IMR-90 (cell line): ENCODE data around the gene RBM5. TPM values are rescaled to one million over a fixed set of nuclear protein-coding genes. Genes with fewer than 3 reads are reported as not detected.

Experiments used
- ATAC-seq: fragments of 200-7000 bp; cut with Tn5 transposase; 2 replicates; pipeline ENCODE4 v1.9.1; 2020; ENCODE audit warnings: low read depth, mild to moderate bottlenecking, moderate library complexity
- BruUV-seq: library from RNA; stranded (reverse); fragments of 400-500 nt; replicated peaks from 2 replicates; lab custom pipeline; 2021; lab: Mats Ljungman, UMichigan
- CTCF ChIA-PET: fragments of 300-600 bp; formaldehyde crosslinking; extraction: SDS; loops from one replicate; lab custom pipeline; 2021; ENCODE audit warnings: antibody characterized with exemption; lab: Yijun Ruan, JAX
- POLR2A ChIA-PET: fragments of 300-600 bp; sonication (Branson Sonifier 250); formaldehyde crosslinking; loops from one replicate; lab custom pipeline; 2022; ENCODE audit warnings: antibody characterized with exemption; ENCODE audit not compliant: unreplicated experiment; lab: Charles Lee
- DNase-seq: peaks from one replicate; pipeline ENCODE4 v3.0.0; 2013
- H2AFZ ChIP-seq: replicated peaks from 2 replicates; pipeline ENCODE3; 2013; ENCODE audit warnings: low read length, mild to moderate bottlenecking; ENCODE audit not compliant: poor library complexity
- H2AK5ac ChIP-seq: 2 replicates; pipeline ENCODE4 v1.6.1; 2013; ENCODE audit warnings: low read depth, low read length, inconsistent platforms
- H2AK9ac ChIP-seq: replicated peaks from 2 replicates; pipeline ENCODE3; 2013; ENCODE audit warnings: mild to moderate bottlenecking, low read depth, low read length, moderate library complexity; ENCODE audit not compliant: poor library complexity
- H2BK120ac ChIP-seq: 2 replicates; pipeline ENCODE4 v1.6.1; 2013; ENCODE audit warnings: low read depth, low read length, inconsistent platforms
- H2BK15ac ChIP-seq: 3 replicates; pipeline ENCODE4 v1.6.1; 2013; ENCODE audit warnings: low read depth, low read length, inconsistent platforms
- H2BK20ac ChIP-seq: 2 replicates; pipeline ENCODE4 v1.6.1; 2013; ENCODE audit warnings: low read depth, mild to moderate bottlenecking, inconsistent platforms, low read length, moderate library complexity
- H2BK5ac ChIP-seq: 2 replicates; pipeline ENCODE4 v1.6.1; 2013; ENCODE audit warnings: mild to moderate bottlenecking, low read depth, low read length, inconsistent platforms; ENCODE audit not compliant: poor library complexity, severe bottlenecking
- H3K14ac ChIP-seq: replicated peaks from 2 replicates; pipeline ENCODE4 v1.6.1; 2013; ENCODE audit warnings: low read depth, low read length, inconsistent platforms
- H3K18ac ChIP-seq: 2 replicates; pipeline ENCODE4 v1.6.1; 2013; ENCODE audit warnings: low read depth, low read length, control low read depth
- H3K23ac ChIP-seq: 2 replicates; pipeline ENCODE4 v1.6.1; 2013; ENCODE audit warnings: low read depth, low read length, inconsistent platforms
- H3K27ac ChIP-seq: 2 replicates; pipeline ENCODE4 v1.5.1; 2013; ENCODE audit warnings: mild to moderate bottlenecking, control low read depth, low read length; ENCODE audit not compliant: insufficient read depth
- H3K27me3 ChIP-seq: 2 replicates; pipeline ENCODE4 v1.6.1; 2013; ENCODE audit warnings: low read length; ENCODE audit not compliant: control insufficient read depth, insufficient read depth
- H3K36me3 ChIP-seq: 2 replicates; pipeline ENCODE4 v1.6.1; 2013; ENCODE audit warnings: low read length, mixed read lengths; ENCODE audit not compliant: control insufficient read depth, insufficient read depth
- H3K4ac ChIP-seq: 2 replicates; pipeline ENCODE4 v1.6.1; 2013; ENCODE audit warnings: low read depth, low read length, inconsistent platforms
- H3K4me1 ChIP-seq: 2 replicates; pipeline ENCODE4 v1.6.1; 2013; ENCODE audit warnings: low read length, mixed read lengths; ENCODE audit not compliant: control insufficient read depth, insufficient read depth
- H3K4me2 ChIP-seq: 2 replicates; pipeline ENCODE4 v1.6.1; 2013; ENCODE audit warnings: low read depth, mild to moderate bottlenecking, control low read depth, low read length, moderate library complexity
- H3K4me3 ChIP-seq: 2 replicates; pipeline ENCODE4 v1.5.1; 2013; ENCODE audit warnings: low read depth, mild to moderate bottlenecking, control low read depth, low read length, moderate library complexity; ENCODE audit not compliant: insufficient read depth
- H3K56ac ChIP-seq: 2 replicates; pipeline ENCODE4 v1.6.1; 2013; ENCODE audit warnings: low read length, inconsistent platforms; ENCODE audit not compliant: insufficient read depth; ENCODE audit errors: extremely low read depth
- H3K79me1 ChIP-seq, 2 experiments: 2 replicates each; pipeline ENCODE4 v1.6.1; 2013; ENCODE audit warnings: low read length in 2 of 2, inconsistent platforms in 1 of 2, low read depth in 1 of 2
- H3K9ac ChIP-seq: 2 replicates; pipeline ENCODE4 v1.6.1; 2013; ENCODE audit warnings: low read depth, low read length, control low read depth
- H3K9me1 ChIP-seq: 2 replicates; pipeline ENCODE4 v1.6.1; 2013; ENCODE audit warnings: low read length, inconsistent platforms; ENCODE audit not compliant: insufficient read depth
- H3K9me3 ChIP-seq: 2 replicates; pipeline ENCODE4 v1.6.1; 2013; ENCODE audit warnings: low read length; ENCODE audit not compliant: control insufficient read depth, insufficient read depth
- H4K20me1 ChIP-seq: 2 replicates; pipeline ENCODE4 v1.6.1; 2013; ENCODE audit warnings: low read length, inconsistent platforms; ENCODE audit not compliant: insufficient read depth
- H4K5ac ChIP-seq: 2 replicates; pipeline ENCODE4 v1.6.1; 2013; ENCODE audit warnings: mild to moderate bottlenecking, low read depth, low read length, control low read depth
- H4K8ac ChIP-seq, 2 experiments: 2 replicates each; pipeline ENCODE4 v1.6.1; 2013; ENCODE audit warnings: low read depth in 2 of 2, low read length in 2 of 2, control low read depth in 1 of 2, inconsistent platforms in 1 of 2
- H4K91ac ChIP-seq: 2 replicates; pipeline ENCODE4 v1.6.1; 2013; ENCODE audit warnings: low read depth, low read length, inconsistent platforms; ENCODE audit not compliant: insufficient read depth
- CEBPB ChIP-seq: IDR thresholded peaks from 2 replicates; pipeline ENCODE4 v1.6.1; 2012; ENCODE audit warnings: low read depth, low read length, improper control_type of control experiment
- CHD1 ChIP-seq: IDR thresholded peaks from 2 replicates; pipeline ENCODE4 v1.6.1; 2012; ENCODE audit warnings: low read depth, low read length, improper control_type of control experiment
- CTCF ChIP-seq: conservative IDR thresholded peaks from 2 replicates; pipeline ENCODE4 v1.5.1; 2012; ENCODE audit warnings: mild to moderate bottlenecking, low read depth, low read length, improper control_type of control experiment
- ELK1 ChIP-seq: fragments of 150-350 bp; IDR thresholded peaks from 2 replicates; pipeline ENCODE4 v1.6.1; 2016; ENCODE audit warnings: low read depth, mild to moderate bottlenecking, low read length, moderate library complexity, borderline replicate concordance
- FOS ChIP-seq: fragments of 150-350 bp; IDR thresholded peaks from 2 replicates; pipeline ENCODE4 v1.6.1; 2016; ENCODE audit warnings: low read depth, low read length
- MAFK ChIP-seq: IDR thresholded peaks from 2 replicates; pipeline ENCODE4 v1.6.1; 2012; ENCODE audit warnings: low read depth, low read length, improper control_type of control experiment
- MAZ ChIP-seq: IDR thresholded peaks from 2 replicates; pipeline ENCODE4 v1.6.1; 2012; ENCODE audit warnings: low read depth, mild to moderate bottlenecking, low read length, improper control_type of control experiment, moderate library complexity, borderline replicate concordance
- MXI1 ChIP-seq: IDR thresholded peaks from 2 replicates; pipeline ENCODE4 v1.6.1; 2012; ENCODE audit warnings: low read depth, mild to moderate bottlenecking, low read length, moderate library complexity, borderline replicate concordance
- NFE2L2 ChIP-seq: fragments of 150-350 bp; IDR thresholded peaks from 2 replicates; pipeline ENCODE4 v1.6.1; 2016; ENCODE audit warnings: low read depth, mild to moderate bottlenecking, low read length
- POLR2A ChIP-seq: IDR thresholded peaks from 2 replicates; pipeline ENCODE4 v1.6.1; 2012; ENCODE audit warnings: mild to moderate bottlenecking, low read depth, low read length
- RCOR1 ChIP-seq: IDR thresholded peaks from 2 replicates; pipeline ENCODE4 v1.6.1; 2012; ENCODE audit warnings: mild to moderate bottlenecking, low read length, improper control_type of control experiment; ENCODE audit not compliant: insufficient replicate concordance
- RFX5 ChIP-seq: IDR thresholded peaks from 2 replicates; pipeline ENCODE4 v1.8.0; 2012; ENCODE audit warnings: low read depth, mild to moderate bottlenecking, low read length, moderate library complexity
- SMC3 ChIP-seq: fragments of 150-350 bp; IDR thresholded peaks from 2 replicates; pipeline ENCODE4 v1.6.1; 2016; ENCODE audit warnings: low read depth, mild to moderate bottlenecking, antibody characterized with exemption, low read length, moderate library complexity
- USF2 ChIP-seq: fragments of 150-350 bp; IDR thresholded peaks from 2 replicates; pipeline ENCODE4 v1.6.1; 2017; ENCODE audit warnings: mild to moderate bottlenecking, antibody characterized with exemption, low read length, low read depth
- WGBS, 2 experiments: methylation state at CpG; one replicate each; pipeline versions ENCODE4 v1.1.5 to v1.1.7; 2013; ENCODE audit warnings: missing lambda C conversion rate in 2 of 2; ENCODE audit not compliant: insufficient read length in 1 of 2; ENCODE audit errors: extremely low coverage in 2 of 2; 5-methylcytosine and 5-hydroxymethylcytosine counted together
- dilution Hi-C: fragments of 300-500 bp; cut with HindIII; formaldehyde crosslinking; loops from one replicate; pipeline ENCODE4 v1.14.3; 2018; ENCODE audit warnings: low sequenced_read_pairs; ENCODE audit not compliant: unreplicated experiment
- in situ Hi-C: fragments of 300-500 bp; cut with MboI; formaldehyde crosslinking; loops from 3 replicates; pipeline ENCODE4 v1.14.3; 2019; ENCODE audit warnings: low sequenced_read_pairs, inconsistent platforms, mixed read lengths
- intact Hi-C: fragments of 100-400 bp; cut with micrococcal nuclease; formaldehyde crosslinking; loops from 2 replicates; pipeline ENCODE4 v1.10.0; 2022
- polyA plus RNA-seq, 3 experiments: library from polyadenylated mRNA; depleted of rRNA; stranded (reverse); fragments of >200 nt; gene quantifications; 2 replicates each; pipeline ENCODE4 v1.2.3, GENCODE V29; 2012; ENCODE audit warnings: low replicate concordance in 1 of 3
- total RNA-seq: library from RNA; depleted of rRNA; stranded (reverse); fragments of >200 nt; gene quantifications from 2 replicates; pipeline ENCODE4 v1.2.3, GENCODE V29; 2012

Gene RBM5
- total and polyA plus RNA-seq, 2 of the 4 experiments (the other 2 are of a cell fraction): 121 to 155 TPM

- H3K36me3 ChIP-seq: peaks cover 72% of the 10 kb centered on the region
- WGBS, 2 experiments: no CpG with 5 or more reads among the region's 4 CpGs
- peak; percentile 66 for DNase-seq
- TF ChIP-seq MAZ (no peak), RFX5 (no peak), USF2 (no peak), CEBPB (no peak), CTCF (no peak), POLR2A (no peak), ELK1 (no peak), SMC3 (no peak), FOS (no peak), MXI1 (no peak), CHD1 (no peak), MAFK (no peak), NFE2L2 (no peak), RCOR1 (no peak)
Observed at GRCh38 chr3:50100956-50101845, 12.5 kb downstream of the RBM5 start.

More at GRCh38 chr3:50100956-50101845, 12.5 kb downstream of the RBM5 start:
- Histone ChIP-seq H2BK15ac (no peak overlapping the region), H3K14ac (no peak overlapping the region), H3K9ac (no peak overlapping the region), H2AK9ac (no peak overlapping the region), H3K4me2 (no peak overlapping the region), H3K56ac (no peak overlapping the region), H2AFZ (no peak overlapping the region), H3K27me3 (no peaks in the 10 kb centered on the region), H3K4ac (no peak overlapping the region), H3K18ac (no peak overlapping the region), H2BK20ac (no peak overlapping the region), H2AK5ac (no peak overlapping the region), H3K23ac (no peak overlapping the region), H3K27ac (no peak overlapping the region), H4K20me1 (peaks cover 43% of the 10 kb centered on the region), H3K4me1 (no peaks in the 10 kb centered on the region), H3K9me1 (peaks cover 1% of the 10 kb centered on the region; the same call in 1 of the 2 replicates), H4K5ac (no peak overlapping the region), H3K9me3 (no peaks in the 10 kb centered on the region), H2BK5ac (no peak overlapping the region), H2BK120ac (no peak overlapping the region), H4K91ac (no peak overlapping the region), H3K79me1 (peaks cover 34 to 78% of the 10 kb centered on the region in 2 experiments), H3K4me3 (no peak overlapping the region), H4K8ac (no peak overlapping the region)
- TSS peak; percentile 21 for BruUV-seq
- intact Hi-C loops: loop anchor here (10.0 kb wide), 1 partner anchor 1256 kb away; the partner anchor contains the start of gene PRKAR2A
- POLR2A ChIA-PET: no interaction called here
- CTCF ChIA-PET: interaction anchor here (0.9 to 1.1 kb wide), 2 partner anchors 19 to 88 kb away, joined by 4 to 7 read pairs; no protein-coding TSS in a partner anchor
- peak; percentile 65 for ATAC-seq
- dilution Hi-C loops: no loop called here
- in situ Hi-C loops: no loop called here
